ENCODE data around the gene HMCN1.

DNA sequence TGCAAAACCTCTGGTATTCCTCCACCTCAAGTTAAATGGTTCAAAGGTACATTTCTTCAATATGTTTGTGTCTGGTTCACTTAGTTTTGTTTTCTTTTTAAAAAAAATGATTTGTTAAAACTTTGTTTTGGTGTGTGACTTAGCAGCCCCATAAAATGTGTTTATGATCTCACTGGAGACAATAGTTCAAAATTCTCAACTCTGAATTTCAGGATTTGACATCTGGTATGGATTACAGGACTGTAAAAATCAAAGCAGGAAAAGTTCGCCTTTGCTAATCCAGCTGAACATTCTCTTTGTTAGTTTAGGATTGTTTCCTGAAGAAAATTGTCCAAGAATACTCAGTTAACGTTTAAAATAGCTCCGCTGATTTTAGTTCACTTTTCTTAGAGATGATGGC, 231.7 kb downstream of the HMCN1 start:
- TF ChIP-seq, protein P1, sequence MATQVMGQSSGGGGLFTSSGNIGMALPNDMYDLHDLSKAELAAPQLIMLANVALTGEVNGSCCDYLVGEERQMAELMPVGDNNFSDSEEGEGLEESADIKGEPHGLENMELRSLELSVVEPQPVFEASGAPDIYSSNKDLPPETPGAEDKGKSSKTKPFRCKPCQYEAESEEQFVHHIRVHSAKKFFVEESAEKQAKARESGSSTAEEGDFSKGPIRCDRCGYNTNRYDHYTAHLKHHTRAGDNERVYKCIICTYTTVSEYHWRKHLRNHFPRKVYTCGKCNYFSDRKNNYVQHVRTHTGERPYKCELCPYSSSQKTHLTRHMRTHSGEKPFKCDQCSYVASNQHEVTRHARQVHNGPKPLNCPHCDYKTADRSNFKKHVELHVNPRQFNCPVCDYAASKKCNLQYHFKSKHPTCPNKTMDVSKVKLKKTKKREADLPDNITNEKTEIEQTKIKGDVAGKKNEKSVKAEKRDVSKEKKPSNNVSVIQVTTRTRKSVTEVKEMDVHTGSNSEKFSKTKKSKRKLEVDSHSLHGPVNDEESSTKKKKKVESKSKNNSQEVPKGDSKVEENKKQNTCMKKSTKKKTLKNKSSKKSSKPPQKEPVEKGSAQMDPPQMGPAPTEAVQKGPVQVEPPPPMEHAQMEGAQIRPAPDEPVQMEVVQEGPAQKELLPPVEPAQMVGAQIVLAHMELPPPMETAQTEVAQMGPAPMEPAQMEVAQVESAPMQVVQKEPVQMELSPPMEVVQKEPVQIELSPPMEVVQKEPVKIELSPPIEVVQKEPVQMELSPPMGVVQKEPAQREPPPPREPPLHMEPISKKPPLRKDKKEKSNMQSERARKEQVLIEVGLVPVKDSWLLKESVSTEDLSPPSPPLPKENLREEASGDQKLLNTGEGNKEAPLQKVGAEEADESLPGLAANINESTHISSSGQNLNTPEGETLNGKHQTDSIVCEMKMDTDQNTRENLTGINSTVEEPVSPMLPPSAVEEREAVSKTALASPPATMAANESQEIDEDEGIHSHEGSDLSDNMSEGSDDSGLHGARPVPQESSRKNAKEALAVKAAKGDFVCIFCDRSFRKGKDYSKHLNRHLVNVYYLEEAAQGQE (IDR thresholded peaks at IDR 0.05; ENCODE audit: insufficient read depth in 1 of 2, low read depth in 2 of 2, low read length in 2 of 2): no peak
- TF ChIP-seq TAF1 (IDR thresholded peaks at IDR 0.05; ENCODE audit: borderline replicate concordance, insufficient read depth, low read length) (no peak), POLR2AphosphoS5 (IDR thresholded peaks at IDR 0.05; ENCODE audit: low read depth, low read length) (no peak), SIN3A (IDR thresholded peaks at IDR 0.05; ENCODE audit: borderline replicate concordance, insufficient read depth, low read length) (no peak), FOXP2 (optimal IDR thresholded peaks at IDR 0.05; ENCODE audit: borderline replicate concordance, extremely low read depth, extremely low read length, insufficient read depth) (no peak)
